ENCODE measurements around the gene TUBB4B. TPM values are rescaled to one million over a fixed set of nuclear protein-coding genes. Genes with fewer than 3 reads are reported as not detected.

TUBB4B gene
- total RNA-seq, 1 donor from 2014 or later = 312 TPM

DNA sequence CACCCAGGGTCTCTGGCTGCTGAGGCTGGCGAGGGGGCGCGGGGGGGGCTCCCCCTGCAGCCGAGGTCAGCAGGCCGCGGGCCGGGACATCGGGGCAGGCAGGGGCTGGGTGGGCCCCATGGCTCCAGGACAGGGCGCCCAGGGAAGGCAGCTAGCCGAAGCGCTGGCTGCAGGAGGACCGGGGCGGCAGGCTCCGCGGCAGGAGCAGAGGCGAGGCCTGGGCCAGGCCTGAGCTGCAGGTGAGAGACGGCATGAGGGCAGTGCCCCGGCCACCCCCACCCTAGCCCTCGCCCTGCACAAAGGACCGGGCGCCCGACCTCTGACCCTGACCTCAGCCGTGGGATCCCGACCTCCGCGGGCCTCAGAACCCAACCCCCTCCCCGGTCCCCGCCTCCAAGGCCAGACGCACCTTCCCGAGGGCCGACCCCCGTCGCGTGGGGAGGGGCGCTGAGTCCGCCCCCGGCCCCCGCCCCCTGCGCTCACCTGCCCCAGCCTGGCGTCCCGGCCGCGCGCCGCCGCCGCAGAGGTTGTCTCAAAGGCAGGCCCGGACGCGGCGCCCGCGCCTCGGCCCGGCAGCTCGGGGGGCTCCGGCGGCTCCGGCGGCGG, 19.5 kb upstream of the TUBB4B start:
- H3K36me3 ChIP-seq = no peaks in the 10 kb centered on the region
- no peak for DNase-seq (ENCODE audit: extremely low spot score in 2 of 2)
- H3K9me3 ChIP-seq = no peaks in the 10 kb centered on the region
- intact Hi-C loops (cut with DNase I) = no loop called here
- no peaks in the 10 kb centered on the region for H3K27me3 ChIP-seq
- peak overlapping the region; percentile 36 to 61 for H3K4me3 ChIP-seq
- H3K27ac ChIP-seq = no peak overlapping the region
- H3K4me1 ChIP-seq = peaks cover 43% of the 10 kb centered on the region
- TF ChIP-seq POLR2AphosphoS5 (IDR thresholded peaks at IDR 0.05; ENCODE audit: insufficient read depth in 1 of 2, low read depth in 1 of 2) = no peak
- no peak for TF ChIP-seq POLR2A (IDR thresholded peaks at IDR 0.05)
- TF ChIP-seq, protein P1, sequence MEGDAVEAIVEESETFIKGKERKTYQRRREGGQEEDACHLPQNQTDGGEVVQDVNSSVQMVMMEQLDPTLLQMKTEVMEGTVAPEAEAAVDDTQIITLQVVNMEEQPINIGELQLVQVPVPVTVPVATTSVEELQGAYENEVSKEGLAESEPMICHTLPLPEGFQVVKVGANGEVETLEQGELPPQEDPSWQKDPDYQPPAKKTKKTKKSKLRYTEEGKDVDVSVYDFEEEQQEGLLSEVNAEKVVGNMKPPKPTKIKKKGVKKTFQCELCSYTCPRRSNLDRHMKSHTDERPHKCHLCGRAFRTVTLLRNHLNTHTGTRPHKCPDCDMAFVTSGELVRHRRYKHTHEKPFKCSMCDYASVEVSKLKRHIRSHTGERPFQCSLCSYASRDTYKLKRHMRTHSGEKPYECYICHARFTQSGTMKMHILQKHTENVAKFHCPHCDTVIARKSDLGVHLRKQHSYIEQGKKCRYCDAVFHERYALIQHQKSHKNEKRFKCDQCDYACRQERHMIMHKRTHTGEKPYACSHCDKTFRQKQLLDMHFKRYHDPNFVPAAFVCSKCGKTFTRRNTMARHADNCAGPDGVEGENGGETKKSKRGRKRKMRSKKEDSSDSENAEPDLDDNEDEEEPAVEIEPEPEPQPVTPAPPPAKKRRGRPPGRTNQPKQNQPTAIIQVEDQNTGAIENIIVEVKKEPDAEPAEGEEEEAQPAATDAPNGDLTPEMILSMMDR (IDR thresholded peaks at IDR 0.05) = no peak

DNA sequence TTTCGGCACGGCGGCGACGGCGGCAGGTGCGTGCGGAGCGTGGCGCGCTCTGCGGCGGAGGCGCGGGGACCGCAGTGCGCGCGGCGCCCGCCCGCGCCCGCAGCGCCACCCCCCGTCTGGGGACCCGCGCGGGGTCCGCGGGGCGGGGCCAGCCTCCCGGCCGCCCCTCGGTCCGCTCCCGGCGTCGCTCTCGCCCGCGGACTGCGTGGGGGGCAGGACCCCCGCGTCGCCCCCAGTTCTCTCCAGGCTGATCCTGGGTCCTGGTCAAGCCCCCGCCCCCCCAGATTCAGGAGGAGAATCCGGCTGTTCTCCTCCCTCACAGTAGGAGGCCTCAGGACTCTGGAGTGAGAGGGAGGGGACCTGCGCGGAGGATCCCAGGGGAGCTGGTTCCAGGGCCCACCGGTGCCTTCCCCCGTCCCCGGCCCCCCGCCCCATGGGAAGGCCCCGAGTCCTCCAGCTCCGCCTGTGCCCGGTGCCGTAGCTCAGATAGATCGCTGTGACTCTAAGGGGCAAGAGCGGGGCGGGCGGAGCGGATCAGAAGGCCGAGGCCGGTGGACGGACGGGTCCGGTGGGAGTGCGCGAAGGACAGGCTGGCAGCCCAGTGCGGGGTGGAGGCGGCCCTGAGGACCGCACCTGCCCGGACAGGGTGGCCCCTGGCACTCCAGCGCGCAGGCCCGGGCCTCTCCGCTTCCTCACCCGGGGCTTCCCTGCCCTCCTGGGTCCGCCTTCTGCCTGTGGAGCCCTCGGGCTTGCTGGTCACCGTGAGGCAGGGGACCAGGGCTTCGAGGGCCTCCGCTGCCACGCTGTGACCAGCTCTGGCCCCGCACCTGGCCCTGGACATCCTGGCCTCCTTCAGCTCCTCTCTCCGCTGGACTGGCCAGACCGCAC, 18.7 kb upstream of the TUBB4B start, which contains the start of gene RNF208:
Gene RNF208 (minus strand): TSS at position 51 of the 888 bp plus-strand sequence. CDS start 1,028 bp downstream, outside the sequence.
- H3K27me3 ChIP-seq = no peaks in the 10 kb centered on the region
- no peak for DNase-seq (ENCODE audit: extremely low spot score in 2 of 2)
- peaks cover 50% of the 10 kb centered on the region for H3K4me1 ChIP-seq
- intact Hi-C loops (cut with DNase I) = no loop called here
- H3K4me3 ChIP-seq = peak within 1 kb of the TSS; percentile 65 to 86
- no peaks in the 10 kb centered on the region for H3K36me3 ChIP-seq
- TF ChIP-seq, protein P1 (IDR thresholded peaks at IDR 0.05) = no peak
- TF ChIP-seq POLR2AphosphoS5 (IDR thresholded peaks at IDR 0.05; ENCODE audit: insufficient read depth in 1 of 2, low read depth in 1 of 2) (no peak), POLR2A (IDR thresholded peaks at IDR 0.05) (no peak)
- no peaks in the 10 kb centered on the region for H3K9me3 ChIP-seq
- H3K27ac ChIP-seq = peak within 1 kb of the TSS; percentile 77

DNA sequence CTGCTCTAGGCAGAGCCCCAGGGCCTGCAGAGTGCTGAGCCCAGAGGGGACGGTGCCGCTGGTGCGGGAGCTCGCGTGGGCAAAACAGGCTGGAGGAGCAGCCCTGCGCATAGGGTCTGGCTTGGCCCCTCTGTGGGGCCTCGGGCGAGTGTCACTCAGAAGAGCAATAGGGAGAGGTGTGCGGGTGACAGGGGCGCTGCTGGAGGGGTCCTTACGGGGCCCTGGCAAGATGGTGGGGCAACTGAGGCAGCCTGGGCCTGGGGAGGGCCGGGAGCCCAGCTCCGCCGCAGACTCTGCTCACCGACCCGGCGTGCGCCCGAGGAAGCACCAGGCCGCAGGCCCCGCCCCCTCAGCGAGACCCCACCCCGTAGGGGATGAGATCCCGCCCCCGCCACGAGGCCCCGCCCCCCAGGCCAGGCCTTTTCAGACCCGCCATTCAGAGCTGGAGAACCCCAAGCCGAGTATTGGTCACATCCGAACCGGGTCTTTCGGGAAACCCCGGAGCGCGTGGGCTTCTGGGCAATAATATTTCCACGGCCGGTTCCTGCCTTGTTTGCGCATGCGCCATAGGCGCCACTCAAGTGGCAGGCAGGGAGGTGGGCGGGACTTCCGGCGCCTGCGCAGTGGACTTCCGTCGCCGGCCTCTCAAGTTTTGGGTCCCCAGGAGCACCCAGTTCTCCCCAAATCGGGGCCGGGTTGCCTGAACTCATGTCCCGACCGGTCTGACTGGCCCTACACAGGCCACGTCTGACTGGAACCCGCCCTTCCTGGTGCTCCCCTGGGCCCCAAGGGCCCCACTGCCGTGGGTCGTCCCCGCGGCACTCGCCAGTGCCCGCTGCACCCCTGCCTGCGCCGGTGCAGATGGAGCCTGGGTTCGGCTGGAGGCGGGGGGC, 17.8 kb upstream of the TUBB4B start:
- Histone ChIP-seq H3K4me1 (peaks cover 44% of the 10 kb centered on the region), H3K27ac (peak overlapping the region; percentile 77), H3K4me3 (peak overlapping the region; percentile 65 to 86), H3K36me3 (no peaks in the 10 kb centered on the region), H3K9me3 (no peaks in the 10 kb centered on the region), H3K27me3 (no peaks in the 10 kb centered on the region)
- TF ChIP-seq POLR2A (IDR thresholded peaks at IDR 0.05) = no peak
- TF ChIP-seq, protein P1 (IDR thresholded peaks at IDR 0.05) = no peak
- peak; percentile 78 to 99 for TF ChIP-seq POLR2AphosphoS5 (IDR thresholded peaks at IDR 0.05; ENCODE audit: insufficient read depth in 1 of 2, low read depth in 1 of 2)
- intact Hi-C loops (cut with DNase I) = no loop called here
- DNase-seq (ENCODE audit: extremely low spot score in 2 of 2) = peak; percentile 99

DNA sequence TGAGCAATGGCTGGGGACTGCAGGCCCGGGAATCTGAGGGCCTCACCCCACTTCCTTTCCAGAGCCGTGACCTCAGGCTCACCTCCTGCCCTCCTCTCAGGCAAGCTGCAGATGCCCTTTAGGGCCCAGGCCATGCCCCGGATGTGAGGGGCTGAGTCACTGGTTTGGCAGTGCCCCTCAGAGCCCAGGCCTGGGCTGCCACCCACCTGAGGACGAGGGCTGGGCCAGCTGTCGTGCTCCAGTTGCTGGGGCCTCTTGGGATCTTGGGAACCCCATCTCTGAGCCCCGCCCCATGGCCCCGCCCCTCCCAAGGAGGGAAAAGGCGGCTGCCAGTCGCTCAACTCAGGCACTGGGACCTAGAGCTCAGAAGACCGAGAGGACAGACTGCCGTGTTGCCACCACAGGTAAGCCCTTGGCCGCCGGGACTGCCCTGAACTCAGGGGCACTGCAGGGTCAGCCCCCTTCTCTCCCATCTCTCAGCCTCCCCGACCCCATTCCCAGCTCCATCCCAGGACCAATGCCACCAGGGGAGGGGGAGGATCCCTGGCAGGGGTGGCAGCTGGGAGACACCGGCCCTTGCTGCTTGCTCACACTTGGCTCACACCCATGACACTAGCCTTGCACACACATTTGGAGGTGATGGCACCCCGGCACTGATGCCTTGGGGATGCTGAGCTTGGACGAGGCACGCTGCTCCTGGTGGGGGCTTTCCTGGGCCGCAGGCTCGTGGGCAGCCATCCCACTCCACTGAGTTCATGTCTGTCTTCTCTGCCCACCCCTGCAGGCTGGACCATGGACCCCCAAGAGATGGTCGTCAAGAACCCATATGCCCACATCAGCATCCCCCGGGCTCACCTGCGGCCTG, 16.0 kb upstream of the TUBB4B start, which contains the start of gene CYSRT1:
Gene CYSRT1 (plus strand): TSS at position 345 of the 865 bp plus-strand sequence. CDS start 448 bp downstream, at position 793.
- Histone ChIP-seq H3K36me3 (no peaks in the 10 kb centered on the region), H3K4me3 (peak within 1 kb of the TSS; percentile 65 to 86), H3K9me3 (no peaks in the 10 kb centered on the region), H3K4me1 (peaks cover 38% of the 10 kb centered on the region), H3K27me3 (no peaks in the 10 kb centered on the region), H3K27ac (peak within 1 kb of the TSS; percentile 77)
- DNase-seq (ENCODE audit: extremely low spot score in 2 of 2) = no peak
- no peak for TF ChIP-seq POLR2A (IDR thresholded peaks at IDR 0.05)
- peak in 1 of 2 donors; percentile 37 for TF ChIP-seq POLR2AphosphoS5 (IDR thresholded peaks at IDR 0.05; ENCODE audit: insufficient read depth in 1 of 2, low read depth in 1 of 2)
- intact Hi-C loops (cut with DNase I) = loop anchor here (5.0 kb wide), 2 partner anchors 33 to 132 kb away; no protein-coding TSS in a partner anchor

All from vagina (tissue), 2 donors.